Measurements from ENCODE around the gene NR1D1. TPM values are rescaled to one million over a fixed set of nuclear protein-coding genes. Genes with fewer than 3 reads are reported as not detected.

The NR1D1 gene
- total RNA-seq, 3 donors from 2014 or later, result 8.8 to 10.5 (median 9.2) TPM

GRCh38 chr17:40070709-40071312 is 29.6 kb downstream of the NR1D1 start:
- Histone ChIP-seq H3K4me1 (peaks cover 55 to 69% of the 10 kb centered on the region in 2 donors), H3K9me3 (no peaks in the 10 kb centered on the region), H3K4me3 (peak overlapping the region in 2 of 3 donors; percentile 34 to 60), H3K36me3 (no peaks in the 10 kb centered on the region), H3K27me3 (no peaks in the 10 kb centered on the region), H3K27ac (peak overlapping the region; percentile 94 to 96)
- no peak for DNase-seq (ENCODE audit: low spot score in 2 of 2)
- intact Hi-C loops (cut with DNase I; ENCODE audit: low total_unique reads), result no loop called here
- TF ChIP-seq CTCF (IDR thresholded peaks at IDR 0.05), result no peak
- TF ChIP-seq POLR2AphosphoS5 (IDR thresholded peaks at IDR 0.05), result no peak
- no peak for TF ChIP-seq POLR2A (IDR thresholded peaks at IDR 0.05)

GRCh38 chr17:40069751-40070708 is 30.4 kb downstream of the NR1D1 start:
- H3K27ac ChIP-seq, result peak overlapping the region; percentile 94 to 96
- H3K4me3 ChIP-seq, result peak overlapping the region; percentile 5 to 60 (median 34)
- TF ChIP-seq POLR2A (IDR thresholded peaks at IDR 0.05) (no peak), POLR2AphosphoS5 (IDR thresholded peaks at IDR 0.05) (peak in 1 of 3 donors; percentile 24), CTCF (IDR thresholded peaks at IDR 0.05) (peak in 2 of 3 donors; percentile 15 to 23)
- intact Hi-C loops (cut with DNase I; ENCODE audit: low total_unique reads), result loop anchor here (10.0 kb wide), 1 partner anchor 45 kb away; no protein-coding TSS in a partner anchor
- peaks cover 55 to 65% of the 10 kb centered on the region in 2 donors for H3K4me1 ChIP-seq
- H3K36me3 ChIP-seq, result no peaks in the 10 kb centered on the region
- no peaks in the 10 kb centered on the region for H3K9me3 ChIP-seq
- H3K27me3 ChIP-seq, result no peaks in the 10 kb centered on the region
- DNase-seq (ENCODE audit: low spot score in 2 of 2), result no peak

GRCh38 chr17:40068917-40069750 is 31.3 kb downstream of the NR1D1 start:
- Histone ChIP-seq H3K9me3 (no peaks in the 10 kb centered on the region), H3K4me3 (peak overlapping the region; percentile 8 to 60 (median 34)), H3K27ac (peak overlapping the region; percentile 94 to 96), H3K27me3 (no peaks in the 10 kb centered on the region), H3K36me3 (no peaks in the 10 kb centered on the region), H3K4me1 (peaks cover 46 to 65% of the 10 kb centered on the region in 2 donors)
- intact Hi-C loops (cut with DNase I; ENCODE audit: low total_unique reads), result loop anchor here (10.0 kb wide), 1 partner anchor 46 kb away; no protein-coding TSS in a partner anchor
- TF ChIP-seq POLR2AphosphoS5 (IDR thresholded peaks at IDR 0.05) (peak in 2 of 3 donors; percentile 42 to 52), POLR2A (IDR thresholded peaks at IDR 0.05) (no peak), CTCF (IDR thresholded peaks at IDR 0.05) (peak in 1 of 3 donors; percentile 30)
- peak; percentile 83 to 87 for DNase-seq (ENCODE audit: low spot score in 2 of 2)

GRCh38 chr17:40068584-40068916 is 31.8 kb downstream of the NR1D1 start:
- Histone ChIP-seq H3K4me3 (peak overlapping the region; percentile 8 to 60 (median 34)), H3K27me3 (no peaks in the 10 kb centered on the region), H3K36me3 (no peaks in the 10 kb centered on the region), H3K9me3 (no peaks in the 10 kb centered on the region), H3K27ac (peak overlapping the region; percentile 94 to 96), H3K4me1 (peaks cover 41 to 60% of the 10 kb centered on the region in 2 donors)
- intact Hi-C loops (cut with DNase I; ENCODE audit: low total_unique reads), result loop anchor here (10.0 kb wide), 1 partner anchor 46 kb away; no protein-coding TSS in a partner anchor
- DNase-seq (ENCODE audit: low spot score in 2 of 2), result no peak
- no peak for TF ChIP-seq CTCF (IDR thresholded peaks at IDR 0.05)
- TF ChIP-seq POLR2AphosphoS5 (IDR thresholded peaks at IDR 0.05), result no peak
- TF ChIP-seq POLR2A (IDR thresholded peaks at IDR 0.05), result no peak
